ENCODE results near the gene KRT17. TPM values are rescaled to one million over a fixed set of nuclear protein-coding genes. Genes with fewer than 3 reads are reported as not detected.

The KRT17 gene
- total and polyA plus RNA-seq, 10 of the 15 experiments (the other 5 are each of a cell fraction or from before 2014, with no cell fraction given): 0.47 to 30.0 (median 2.5) TPM

GRCh38 chr17:41638941-41639340 is 14.6 kb upstream of the KRT17 start (continued):
- TF ChIP-seq ETV6 (conservative IDR thresholded peaks at IDR 0.05 in 1 of 2, IDR thresholded peaks at IDR 0.05 in 1 of 2; ENCODE audit: borderline replicate concordance in 1 of 2, low read depth in 1 of 2) (no peak), TCF7 (IDR thresholded peaks at IDR 0.05; ENCODE audit: borderline replicate concordance) (no peak), E2F8 (IDR thresholded peaks at IDR 0.05; ENCODE audit: low read depth, partially characterized antibody) (no peak), SREBF1 (IDR thresholded peaks at IDR 0.05; ENCODE audit: low read length) (no peak)

DNA sequence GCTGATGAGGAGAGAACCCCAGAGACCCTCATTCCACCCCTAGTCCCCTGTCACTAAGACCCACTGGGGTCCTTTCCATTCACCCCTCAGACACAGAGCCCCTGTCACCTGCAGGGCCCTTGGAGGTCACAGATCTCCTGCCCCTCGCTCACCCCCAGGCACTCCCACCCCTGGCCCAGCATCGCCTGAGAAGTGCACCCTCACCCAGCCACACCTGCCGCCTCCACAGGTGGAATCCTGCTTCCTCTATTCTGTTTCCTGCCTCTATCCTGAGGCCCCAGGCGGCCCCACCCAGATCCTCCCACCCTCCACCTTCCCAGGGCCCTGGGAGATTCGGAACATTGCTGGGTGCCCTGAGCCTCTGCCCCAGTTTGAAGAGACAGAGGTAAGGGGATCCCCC is 13.8 kb upstream of the KRT17 start:
- in situ Hi-C loops (cut with MboI): no loop called here
- no peak for FAIRE-seq
- no peaks in the 10 kb centered on the region for H3K79me2 ChIP-seq (ENCODE audit: control insufficient read depth, insufficient read depth, low read length)
- intact Hi-C loops (cut with micrococcal nuclease; ENCODE audit: unreplicated experiment): no loop called here
- BruUV-seq (replicated peaks): no TSS peak
- H3K4me3 ChIP-seq: no peak overlapping the region
- no peaks in the 10 kb centered on the region for H4K20me1 ChIP-seq (ENCODE audit: control insufficient read depth, insufficient read depth)
- H3K36me3 ChIP-seq (ENCODE audit: control insufficient read depth in 2 of 2, insufficient read depth in 2 of 2, low read length in 1 of 2): no peaks in the 10 kb centered on the region
- ChIA-PET RAD21 (ENCODE audit: unreplicated experiment) (no interaction called here), SMC1A (ENCODE audit: uncharacterized antibody, unreplicated experiment) (no interaction called here), POLR2A (no interaction called here), CTCF (no interaction called here)
- DNase-seq (ENCODE audit: low read depth, low spot score): no peak
- 13% methylated on average over 5 of the region's 5 CpGs for WGBS (ENCODE audit: insufficient coverage, insufficient replicate concordance, low lambda C conversion rate, missing lambda C conversion rate)
- no peak overlapping the region for H3K9ac ChIP-seq (ENCODE audit: control insufficient read depth, insufficient read depth, low read length)
- no peak for ATAC-seq
- no peaks in the 10 kb centered on the region for H3K4me1 ChIP-seq (ENCODE audit: control insufficient read depth, insufficient read depth, low read length)
- H3K27ac ChIP-seq (ENCODE audit: control insufficient read depth, insufficient read depth): no peak overlapping the region
- no peak overlapping the region for H3K4me2 ChIP-seq (ENCODE audit: control insufficient read depth, insufficient read depth)
- H2AFZ ChIP-seq (ENCODE audit: control insufficient read depth, low read depth, low read length): no peak overlapping the region
- no peaks in the 10 kb centered on the region for H3K9me3 ChIP-seq (replicated peaks; ENCODE audit: control insufficient read depth, insufficient read depth, low read length)
- H3K27me3 ChIP-seq (replicated peaks in 1 of 2; ENCODE audit: control insufficient read depth in 2 of 2, insufficient read depth in 2 of 2, low read length in 1 of 2): no peaks in the 10 kb centered on the region; a peak in 1 of 4 replicates
- no peak for TF ChIP-seq WRNIP1 (IDR thresholded peaks at IDR 0.05; ENCODE audit: borderline replicate concordance, low read depth, low read length)
- TF ChIP-seq, protein P1, sequence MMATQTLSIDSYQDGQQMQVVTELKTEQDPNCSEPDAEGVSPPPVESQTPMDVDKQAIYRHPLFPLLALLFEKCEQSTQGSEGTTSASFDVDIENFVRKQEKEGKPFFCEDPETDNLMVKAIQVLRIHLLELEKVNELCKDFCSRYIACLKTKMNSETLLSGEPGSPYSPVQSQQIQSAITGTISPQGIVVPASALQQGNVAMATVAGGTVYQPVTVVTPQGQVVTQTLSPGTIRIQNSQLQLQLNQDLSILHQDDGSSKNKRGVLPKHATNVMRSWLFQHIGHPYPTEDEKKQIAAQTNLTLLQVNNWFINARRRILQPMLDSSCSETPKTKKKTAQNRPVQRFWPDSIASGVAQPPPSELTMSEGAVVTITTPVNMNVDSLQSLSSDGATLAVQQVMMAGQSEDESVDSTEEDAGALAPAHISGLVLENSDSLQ (IDR thresholded peaks at IDR 0.05): no peak
- TF ChIP-seq NFYB (IDR thresholded peaks at IDR 0.05; ENCODE audit: insufficient read depth, low read depth, low read length): no peak
- TF ChIP-seq, protein P2, sequence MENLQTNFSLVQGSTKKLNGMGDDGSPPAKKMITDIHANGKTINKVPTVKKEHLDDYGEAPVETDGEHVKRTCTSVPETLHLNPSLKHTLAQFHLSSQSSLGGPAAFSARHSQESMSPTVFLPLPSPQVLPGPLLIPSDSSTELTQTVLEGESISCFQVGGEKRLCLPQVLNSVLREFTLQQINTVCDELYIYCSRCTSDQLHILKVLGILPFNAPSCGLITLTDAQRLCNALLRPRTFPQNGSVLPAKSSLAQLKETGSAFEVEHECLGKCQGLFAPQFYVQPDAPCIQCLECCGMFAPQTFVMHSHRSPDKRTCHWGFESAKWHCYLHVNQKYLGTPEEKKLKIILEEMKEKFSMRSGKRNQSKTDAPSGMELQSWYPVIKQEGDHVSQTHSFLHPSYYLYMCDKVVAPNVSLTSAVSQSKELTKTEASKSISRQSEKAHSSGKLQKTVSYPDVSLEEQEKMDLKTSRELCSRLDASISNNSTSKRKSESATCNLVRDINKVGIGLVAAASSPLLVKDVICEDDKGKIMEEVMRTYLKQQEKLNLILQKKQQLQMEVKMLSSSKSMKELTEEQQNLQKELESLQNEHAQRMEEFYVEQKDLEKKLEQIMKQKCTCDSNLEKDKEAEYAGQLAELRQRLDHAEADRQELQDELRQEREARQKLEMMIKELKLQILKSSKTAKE (IDR thresholded peaks at IDR 0.05; ENCODE audit: low read depth, poor library complexity, severe bottlenecking): no peak
- TF ChIP-seq, protein P3, sequence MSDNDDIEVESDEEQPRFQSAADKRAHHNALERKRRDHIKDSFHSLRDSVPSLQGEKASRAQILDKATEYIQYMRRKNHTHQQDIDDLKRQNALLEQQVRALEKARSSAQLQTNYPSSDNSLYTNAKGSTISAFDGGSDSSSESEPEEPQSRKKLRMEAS (IDR thresholded peaks at IDR 0.05; ENCODE audit: low read depth, low read length): no peak
- TF ChIP-seq, protein P4, sequence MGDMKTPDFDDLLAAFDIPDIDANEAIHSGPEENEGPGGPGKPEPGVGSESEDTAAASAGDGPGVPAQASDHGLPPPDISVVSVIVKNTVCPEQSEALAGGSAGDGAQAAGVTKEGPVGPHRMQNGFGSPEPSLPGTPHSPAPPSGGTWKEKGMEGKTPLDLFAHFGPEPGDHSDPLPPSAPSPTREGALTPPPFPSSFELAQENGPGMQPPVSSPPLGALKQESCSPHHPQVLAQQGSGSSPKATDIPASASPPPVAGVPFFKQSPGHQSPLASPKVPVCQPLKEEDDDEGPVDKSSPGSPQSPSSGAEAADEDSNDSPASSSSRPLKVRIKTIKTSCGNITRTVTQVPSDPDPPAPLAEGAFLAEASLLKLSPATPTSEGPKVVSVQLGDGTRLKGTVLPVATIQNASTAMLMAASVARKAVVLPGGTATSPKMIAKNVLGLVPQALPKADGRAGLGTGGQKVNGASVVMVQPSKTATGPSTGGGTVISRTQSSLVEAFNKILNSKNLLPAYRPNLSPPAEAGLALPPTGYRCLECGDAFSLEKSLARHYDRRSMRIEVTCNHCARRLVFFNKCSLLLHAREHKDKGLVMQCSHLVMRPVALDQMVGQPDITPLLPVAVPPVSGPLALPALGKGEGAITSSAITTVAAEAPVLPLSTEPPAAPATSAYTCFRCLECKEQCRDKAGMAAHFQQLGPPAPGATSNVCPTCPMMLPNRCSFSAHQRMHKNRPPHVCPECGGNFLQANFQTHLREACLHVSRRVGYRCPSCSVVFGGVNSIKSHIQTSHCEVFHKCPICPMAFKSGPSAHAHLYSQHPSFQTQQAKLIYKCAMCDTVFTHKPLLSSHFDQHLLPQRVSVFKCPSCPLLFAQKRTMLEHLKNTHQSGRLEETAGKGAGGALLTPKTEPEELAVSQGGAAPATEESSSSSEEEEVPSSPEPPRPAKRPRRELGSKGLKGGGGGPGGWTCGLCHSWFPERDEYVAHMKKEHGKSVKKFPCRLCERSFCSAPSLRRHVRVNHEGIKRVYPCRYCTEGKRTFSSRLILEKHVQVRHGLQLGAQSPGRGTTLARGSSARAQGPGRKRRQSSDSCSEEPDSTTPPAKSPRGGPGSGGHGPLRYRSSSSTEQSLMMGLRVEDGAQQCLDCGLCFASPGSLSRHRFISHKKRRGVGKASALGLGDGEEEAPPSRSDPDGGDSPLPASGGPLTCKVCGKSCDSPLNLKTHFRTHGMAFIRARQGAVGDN (IDR thresholded peaks at IDR 0.05): no peak
- no peak for TF ChIP-seq POLR2AphosphoS5 (IDR thresholded peaks at IDR 0.05; ENCODE audit: low read length)
